A549 (cell line): Measurements from ENCODE around the gene ZBTB16. TPM values are rescaled to one million over a fixed set of nuclear protein-coding genes. Genes with fewer than 3 reads are reported as not detected.

Experiments used
- ATAC-seq, 2 experiments: fragments of 200-7000 bp in 1 of 2; fragments of >200 bp in 1 of 2; cut with Nextera tagmentation in 1 of 2; cut with Tn5 transposase in 1 of 2; 3 replicates each; pipeline versions ENCODE4 v1.8.0 to v1.9.1; 2018 to 2020; ENCODE audit warnings: mild to moderate bottlenecking in 1 of 2, moderate library complexity in 1 of 2
- CTCF ChIA-PET: fragments of 300-600 bp; sonication (Branson Sonifier 250); formaldehyde crosslinking; extraction: SDS; loops from one replicate; lab custom pipeline; 2021; ENCODE audit warnings: antibody characterized with exemption, inconsistent platforms; lab: Yijun Ruan, JAX
- POLR2A ChIA-PET: fragments of 350-600 bp; formaldehyde crosslinking; extraction: SDS; loops from one replicate; lab custom pipeline; 2021; ENCODE audit warnings: antibody characterized with exemption, inconsistent platforms; lab: Yijun Ruan, JAX
- DNase-seq, 2 experiments: peaks; one replicate each; pipeline versions ENCODE4 v3.0.0 to v3.0.0-alpha.2; 2011 to 2016; ENCODE audit warnings: low read depth in 1 of 2, low spot score in 1 of 2
- FAIRE-seq: peaks from 2 replicates; lab custom pipeline; 2011; peaks lifted over from hg19 to GRCh38; lab: Jason Lieb, UNC
- H3K27ac ChIP-seq, 2 experiments: fragments of >200 bp; sonication (Bioruptor Twin); formaldehyde crosslinking; 3 replicates each; pipeline ENCODE4 v1.5.1; 2016 to 2017
- H3K4me1 ChIP-seq: fragments of >200 bp; sonication (Bioruptor Twin); formaldehyde crosslinking; 3 replicates; pipeline ENCODE4 v1.6.1; 2016
- H3K4me2 ChIP-seq: fragments of >200 bp; sonication (Bioruptor Twin); formaldehyde crosslinking; 3 replicates; pipeline ENCODE4 v1.6.1; 2016
- H3K4me3 ChIP-seq: fragments of >200 bp; sonication (Bioruptor Twin); formaldehyde crosslinking; 3 replicates; pipeline ENCODE4 v1.5.1; 2016
- H3K9me3 ChIP-seq: fragments of >200 bp; sonication (Bioruptor Twin); formaldehyde crosslinking; 3 replicates; pipeline ENCODE4 v1.6.1; 2016
- E2F6 ChIP-seq: IDR thresholded peaks from 2 replicates; pipeline ENCODE4 v1.6.1; 2012; ENCODE audit warnings: low read depth, borderline replicate concordance
- EHMT2 ChIP-seq: fragments of 200-600 bp; sonication (generic); IDR thresholded peaks from 2 replicates; pipeline ENCODE4 v1.6.1; 2016; ENCODE audit warnings: antibody characterized with exemption, low read depth, mild to moderate bottlenecking, moderate library complexity
- ELK1 ChIP-seq: fragments of 150-350 bp; IDR thresholded peaks from 2 replicates; pipeline ENCODE4 v1.6.1; 2014; ENCODE audit warnings: low read depth, mild to moderate bottlenecking, low read length
- FOSB ChIP-seq: fragments of 250-450 bp; sonication (Bioruptor Pico); IDR thresholded peaks from 2 replicates; pipeline ENCODE4 v1.5.0; 2020; ENCODE audit warnings: mild to moderate bottlenecking, moderate library complexity
- FOSL2 ChIP-seq, 2 experiments: fragments of 450-650 bp in 1 of 2; fragments of >200 bp in 1 of 2; sonication (Bioruptor Twin) in 1 of 2; formaldehyde crosslinking; IDR thresholded peaks; 2 replicates each; pipeline versions ENCODE4 v1.5.0 to v1.6.1; 2016 to 2020; ENCODE audit warnings: mild to moderate bottlenecking in 1 of 2, moderate library complexity in 1 of 2
- HDAC2 ChIP-seq: fragments of 200-600 bp; sonication (generic); IDR thresholded peaks from 2 replicates; pipeline ENCODE4 v1.6.1; 2016
- HOXB13 ChIP-seq: fragments of 250-450 bp; sonication (Bioruptor Pico); IDR thresholded peaks from 2 replicates; pipeline ENCODE4 v1.5.0; 2020; ENCODE audit warnings: low read depth, mild to moderate bottlenecking, moderate library complexity
- JUNB ChIP-seq: fragments of >200 bp; sonication (Bioruptor Twin); formaldehyde crosslinking; IDR thresholded peaks from 2 replicates; pipeline ENCODE4 v1.6.1; 2016
- KDM1A ChIP-seq: fragments of 200-600 bp; sonication (generic); IDR thresholded peaks from 2 replicates; pipeline ENCODE4 v1.6.1; 2016; ENCODE audit warnings: low read depth, mild to moderate bottlenecking
- MAFK ChIP-seq: fragments of 450-650 bp; IDR thresholded peaks from 2 replicates; pipeline ENCODE4 v1.6.1; 2014; ENCODE audit not compliant: partially characterized antibody
- MAX ChIP-seq: IDR thresholded peaks from 2 replicates; pipeline ENCODE4 v1.6.1; 2012
- MAZ ChIP-seq: fragments of 150-350 bp; IDR thresholded peaks from 2 replicates; pipeline ENCODE4 v1.6.1; 2014; ENCODE audit warnings: antibody characterized with exemption, low read depth, low read length, borderline replicate concordance
- MYC ChIP-seq: IDR thresholded peaks from 2 replicates; pipeline ENCODE4 v1.6.1; 2012; ENCODE audit warnings: mild to moderate bottlenecking, inconsistent platforms, low read length, improper control_type of control experiment, borderline replicate concordance
- NFE2L2 ChIP-seq: fragments of 150-350 bp; conservative IDR thresholded peaks from 2 replicates; pipeline ENCODE4 v1.6.1; 2014; ENCODE audit warnings: low read length
- PHF8 ChIP-seq: fragments of 200-600 bp; sonication (generic); IDR thresholded peaks from 2 replicates; pipeline ENCODE4 v1.6.1; 2016; ENCODE audit warnings: low read depth, mild to moderate bottlenecking, antibody characterized with exemption, moderate library complexity, borderline replicate concordance
- RAD21 ChIP-seq, 2 experiments: fragments of >200 bp in 1 of 2; sonication (Bioruptor Twin) in 1 of 2; formaldehyde crosslinking in 1 of 2; IDR thresholded peaks in 1 of 2; conservative IDR thresholded peaks in 1 of 2; 2 replicates in 1 of 2; 3 replicates in 1 of 2; pipeline ENCODE4 v1.6.1; 2012 to 2018; ENCODE audit warnings: inconsistent platforms in 1 of 2
- RFX5 ChIP-seq: fragments of 450-650 bp; IDR thresholded peaks from 2 replicates; pipeline ENCODE4 v1.7.1; 2014; ENCODE audit warnings: antibody characterized with exemption, mild to moderate bottlenecking, moderate library complexity
- SMC3 ChIP-seq: fragments of >200 bp; sonication (Bioruptor Twin); formaldehyde crosslinking; IDR thresholded peaks from 3 replicates; pipeline ENCODE4 v1.6.1; 2018; ENCODE audit warnings: inconsistent platforms
- TFCP2L1 ChIP-seq: fragments of 250-450 bp; sonication (Bioruptor Pico); IDR thresholded peaks from 2 replicates; pipeline ENCODE4 v1.5.0; 2021; ENCODE audit warnings: mild to moderate bottlenecking
- ZSCAN20 ChIP-seq: fragments of 250-450 bp; sonication (Bioruptor Pico); IDR thresholded peaks from 2 replicates; pipeline ENCODE4 v1.8.0; 2022; ENCODE audit warnings: mild to moderate bottlenecking, moderate library complexity
- WGBS: methylation state at CpG from one replicate; pipeline ENCODE4 v1.1.6; 2017; ENCODE audit errors: missing lambda C conversion rate; 5-methylcytosine and 5-hydroxymethylcytosine counted together
- polyA plus RNA-seq, 4 experiments: library from polyadenylated mRNA; depleted of rRNA in 3 of 4; stranded (reverse); fragments of >200 nt; fragmentation: RNase III in 1 of 4; extraction: RNeasy Plus Mini Kit Qiagen cat#74134 plus additional on column Dnase treatment in 1 of 4; gene quantifications; 2 replicates in 3 of 4; 3 replicates in 1 of 4; pipeline ENCODE4 v1.2.3, GENCODE V29; 2011 to 2017

ZBTB16 gene
- polyA plus RNA-seq, 2 of the 4 experiments (the other 2 are of a cell fraction): not detected

GRCh38 chr11:114105611-114106010 lies 46.1 kb downstream of the ZBTB16 start:
- FAIRE-seq: no peak
- CTCF ChIA-PET: no interaction called here
- H3K9me3 ChIP-seq: no peaks in the 10 kb centered on the region
- H3K27ac ChIP-seq: no peak overlapping the region
- no peak for TF ChIP-seq NFE2L2
- TF ChIP-seq JUNB: no peak
- TF ChIP-seq E2F6: no peak
- no peak for TF ChIP-seq MAX
- TF ChIP-seq ELK1: no peak
- no peak for TF ChIP-seq EHMT2
- no peak overlapping the region for H3K4me3 ChIP-seq
- POLR2A ChIA-PET: no interaction called here
- no peak for ATAC-seq
- H3K4me1 ChIP-seq: no peaks in the 10 kb centered on the region
- no peak for DNase-seq
- 14% methylated on average over 3 of the region's 3 CpGs for WGBS
- H3K4me2 ChIP-seq: no peak overlapping the region

GRCh38 chr11:114106047-114106446 lies 46.5 kb downstream of the ZBTB16 start:
- Histone ChIP-seq H3K27ac (no peak overlapping the region), H3K4me2 (no peak overlapping the region), H3K9me3 (no peaks in the 10 kb centered on the region), H3K4me1 (no peaks in the 10 kb centered on the region), H3K4me3 (no peak overlapping the region)
- WGBS: 42% methylated on average over 8 of the region's 8 CpGs
- ATAC-seq (no peak), DNase-seq (no peak), FAIRE-seq (no peak)
- POLR2A ChIA-PET: no interaction called here
- CTCF ChIA-PET: interaction anchor here (0.7 kb wide), 1 partner anchor 111 kb away, joined by 3 read pairs; no protein-coding TSS in a partner anchor
- TF ChIP-seq HOXB13 (no peak), E2F6 (no peak), HDAC2 (no peak), FOSB (CRISPR knock-in tag) (no peak), MYC (no peak), RAD21 (conservative IDR thresholded peaks at IDR 0.05 in 1 of 2, IDR thresholded peaks at IDR 0.05 in 1 of 2) (no peak)

GRCh38 chr11:114106986-114107385 lies 47.5 kb downstream of the ZBTB16 start:
- Histone ChIP-seq H3K27ac (no peak overlapping the region), H3K4me3 (no peak overlapping the region), H3K4me1 (no peaks in the 10 kb centered on the region), H3K4me2 (no peak overlapping the region), H3K9me3 (no peaks in the 10 kb centered on the region)
- no peak for ATAC-seq
- no peak for DNase-seq
- POLR2A ChIA-PET: no interaction called here
- CTCF ChIA-PET: no interaction called here
- 68% methylated on average over 6 of the region's 6 CpGs for WGBS
- FAIRE-seq: no peak
- no peak for TF ChIP-seq ZSCAN20 (CRISPR knock-in tag)
- TF ChIP-seq MAFK: no peak
- TF ChIP-seq KDM1A: no peak
- no peak for TF ChIP-seq TFCP2L1
- TF ChIP-seq MAZ: no peak
- TF ChIP-seq PHF8: no peak
- no peak for TF ChIP-seq RFX5
- no peak for TF ChIP-seq FOSL2 (IDR thresholded peaks at IDR 0.05)
- TF ChIP-seq FOSL2 (CRISPR knock-in tag; IDR thresholded peaks at IDR 0.05): no peak
- no peak for TF ChIP-seq JUNB
- no peak for TF ChIP-seq SMC3
